SK-N-SH treated with all-trans-retinoic acid at 6 μM for 48 hours (cell line): ENCODE data around the gene OSGEP.

Experiments used
- ATAC-seq: fragments of 200-7000 bp; cut with Tn5 transposase; 3 replicates; pipeline ENCODE4 v1.9.1; 2020; ENCODE audit warnings: mild to moderate bottlenecking, moderate library complexity
- ARNTL ChIP-seq: fragments of 450-650 bp; formaldehyde crosslinking; IDR thresholded peaks from 2 replicates; pipeline ENCODE4 v1.5.0; 2020; ENCODE audit warnings: low read depth, mild to moderate bottlenecking, moderate library complexity, borderline replicate concordance
- BACH2 ChIP-seq: fragments of 250-450 bp; sonication (Bioruptor Pico); IDR thresholded peaks from 2 replicates; pipeline ENCODE4 v1.9.0; 2021; ENCODE audit warnings: mild to moderate bottlenecking, borderline replicate concordance
- CREB5 ChIP-seq: fragments of 250-450 bp; sonication (Bioruptor Pico); IDR thresholded peaks from 2 replicates; pipeline ENCODE4 v1.5.1; 2020; ENCODE audit warnings: low read depth, mild to moderate bottlenecking, moderate library complexity
- CSDC2 ChIP-seq: fragments of 250-450 bp; sonication (Bioruptor Pico); IDR thresholded peaks from 2 replicates; pipeline ENCODE4 v1.5.0; 2020; ENCODE audit warnings: mild to moderate bottlenecking, moderate library complexity
- CSRNP3 ChIP-seq: fragments of 250-450 bp; sonication (Bioruptor Pico); IDR thresholded peaks from 2 replicates; pipeline ENCODE4 v1.5.1; 2021; ENCODE audit warnings: mild to moderate bottlenecking, moderate library complexity
- ESRRG ChIP-seq: fragments of 250-450 bp; sonication (Bioruptor Pico); IDR thresholded peaks from 2 replicates; pipeline ENCODE4 v1.6.1; 2021; ENCODE audit warnings: mild to moderate bottlenecking
- GLIS3 ChIP-seq: fragments of 250-450 bp; sonication (Bioruptor Pico); IDR thresholded peaks from 2 replicates; pipeline ENCODE4 v1.5.0; 2020; ENCODE audit warnings: mild to moderate bottlenecking, moderate library complexity
- ISL1 ChIP-seq: fragments of 250-450 bp; sonication (Bioruptor Pico); IDR thresholded peaks from 2 replicates; pipeline ENCODE4 v2.1.2; 2022; ENCODE audit warnings: mild to moderate bottlenecking, moderate library complexity
- OSR1 ChIP-seq: fragments of 250-450 bp; sonication (Bioruptor Pico); IDR thresholded peaks from 2 replicates; pipeline ENCODE4 v1.8.0; 2022; ENCODE audit warnings: moderate library complexity, mild to moderate bottlenecking, inconsistent platforms
- PATZ1 ChIP-seq: fragments of 250-450 bp; sonication (Bioruptor Pico); IDR thresholded peaks from 2 replicates; pipeline ENCODE4 v1.8.0; 2020; ENCODE audit warnings: mild to moderate bottlenecking, moderate library complexity, borderline replicate concordance
- POU6F1 ChIP-seq: fragments of 250-450 bp; sonication (Bioruptor Pico); IDR thresholded peaks from 2 replicates; pipeline ENCODE4 v1.8.0; 2021; ENCODE audit warnings: low read depth, mild to moderate bottlenecking, moderate library complexity, borderline replicate concordance
- PPARA ChIP-seq: fragments of 250-450 bp; sonication (Bioruptor Pico); IDR thresholded peaks from 2 replicates; pipeline ENCODE4 v1.5.0; 2020; ENCODE audit warnings: mild to moderate bottlenecking, borderline replicate concordance
- RARB ChIP-seq: fragments of 250-450 bp; sonication (Bioruptor Pico); IDR thresholded peaks from 2 replicates; pipeline ENCODE4 v1.8.0; 2021; ENCODE audit warnings: mild to moderate bottlenecking, moderate library complexity
- TCF4 ChIP-seq: fragments of 250-450 bp; sonication (Bioruptor Pico); IDR thresholded peaks from 2 replicates; pipeline ENCODE4 v1.8.0; 2021; ENCODE audit warnings: mild to moderate bottlenecking, moderate library complexity, borderline replicate concordance
- TOX ChIP-seq: fragments of 250-450 bp; sonication (Bioruptor Pico); IDR thresholded peaks from 2 replicates; pipeline ENCODE4 v1.8.0; 2021; ENCODE audit warnings: mild to moderate bottlenecking, moderate library complexity, borderline replicate concordance
- TSHZ2 ChIP-seq: fragments of 250-450 bp; sonication (Bioruptor Pico); IDR thresholded peaks from 2 replicates; pipeline ENCODE4 v1.5.0; 2020; ENCODE audit warnings: mild to moderate bottlenecking, moderate library complexity
- ZC3H10 ChIP-seq: fragments of 250-450 bp; sonication (Bioruptor Pico); IDR thresholded peaks from 2 replicates; pipeline ENCODE4 v1.5.1; 2021; ENCODE audit warnings: mild to moderate bottlenecking, moderate library complexity
- ZFP3 ChIP-seq: fragments of 250-450 bp; sonication (Bioruptor Pico); IDR thresholded peaks from 2 replicates; pipeline ENCODE4 v1.5.0; 2020; ENCODE audit warnings: mild to moderate bottlenecking, moderate library complexity
- ZFP30 ChIP-seq: fragments of 450-650 bp; formaldehyde crosslinking; IDR thresholded peaks from 2 replicates; pipeline ENCODE4 v1.5.0; 2022; ENCODE audit warnings: mild to moderate bottlenecking, moderate library complexity
- ZNF565 ChIP-seq: fragments of 450-650 bp; formaldehyde crosslinking; conservative IDR thresholded peaks from 2 replicates; pipeline ENCODE4 v1.5.0; 2020; ENCODE audit warnings: low read depth, mild to moderate bottlenecking, moderate library complexity
- ZNF70 ChIP-seq: fragments of 450-650 bp; formaldehyde crosslinking; IDR thresholded peaks from 2 replicates; pipeline ENCODE4 v1.5.0; 2020; ENCODE audit warnings: mild to moderate bottlenecking, moderate library complexity

OSGEP gene

GRCh38 chr14:20492486-20492885 is 37.9 kb upstream of the OSGEP start:
- TF ChIP-seq CREB5 (CRISPR knock-in tag): no peak
- ATAC-seq: no peak

- no peak for TF ChIP-seq OSR1 (CRISPR knock-in tag)
- no peak for TF ChIP-seq ARNTL
- TF ChIP-seq RARB (CRISPR knock-in tag): no peak
- no peak for TF ChIP-seq POU6F1 (CRISPR knock-in tag)
- no peak for TF ChIP-seq CSDC2 (CRISPR knock-in tag)
- no peak for TF ChIP-seq ZFP3 (CRISPR knock-in tag)
- no peak for TF ChIP-seq ISL1 (CRISPR knock-in tag)
- TF ChIP-seq ZC3H10 (CRISPR knock-in tag): no peak
- no peak for TF ChIP-seq TOX
- no peak for TF ChIP-seq GLIS3 (CRISPR knock-in tag)
- no peak for TF ChIP-seq TSHZ2
- TF ChIP-seq TCF4: no peak
- TF ChIP-seq ZNF70 (CRISPR knock-in tag): no peak
- TF ChIP-seq CREB5 (CRISPR knock-in tag): no peak
Measured at GRCh38 chr14:20490563-20490962, 36.0 kb upstream of the OSGEP start.

GRCh38 chr14:20489093-20489994 is 34.7 kb upstream of the OSGEP start:
- TF ChIP-seq TOX: no peak
- TF ChIP-seq OSR1 (CRISPR knock-in tag): no peak
- TF ChIP-seq BACH2: no peak
- no peak for TF ChIP-seq ARNTL
- no peak for TF ChIP-seq PATZ1 (CRISPR knock-in tag)
- TF ChIP-seq ZNF70 (CRISPR knock-in tag): no peak
- no peak for TF ChIP-seq CREB5 (CRISPR knock-in tag)
- TF ChIP-seq ZNF565 (CRISPR knock-in tag): no peak
- TF ChIP-seq RARB (CRISPR knock-in tag): no peak
- no peak for TF ChIP-seq ZC3H10 (CRISPR knock-in tag)
- TF ChIP-seq CSRNP3 (CRISPR knock-in tag): no peak
- TF ChIP-seq POU6F1 (CRISPR knock-in tag): no peak
- TF ChIP-seq ESRRG: no peak
- no peak for TF ChIP-seq GLIS3 (CRISPR knock-in tag)
- TF ChIP-seq ISL1 (CRISPR knock-in tag): no peak
- TF ChIP-seq PPARA (CRISPR knock-in tag): no peak
- TF ChIP-seq ZFP30 (CRISPR knock-in tag): no peak
- TF ChIP-seq, all 23 proteins: peak for 0
- ATAC-seq: no peak

More at GRCh38 chr14:20490563-20490962, 36.0 kb upstream of the OSGEP start:
- ATAC-seq: no peak
